ENCODE results near the gene ZFP36. TPM values are rescaled to one million over a fixed set of nuclear protein-coding genes. Genes with fewer than 3 reads are reported as not detected.
A peak's percentile ranks its signal among the peaks of the same experiment; 100 is the strongest.

ZFP36 gene
- total and polyA plus RNA-seq, 2 of the 8 experiments (the other 6 are each of a cell fraction or from before 2014, with no cell fraction given) = 4.0 to 10.9 TPM

GRCh38 chr19:39426170-39426569 lies 19.5 kb downstream of the ZFP36 start:
- H4K5ac ChIP-seq (ENCODE audit: insufficient read length, low read depth, low read length) = no peak overlapping the region
- POLR2A ChIA-PET (ENCODE audit: partially characterized antibody) = interaction anchor here (3.4 to 47.8 kb wide), 6 partner anchors 3 to 36 kb away, joined by 22 to 1154 read pairs (median 28); partner anchors contain the start of genes MED29, PAF1, PLEKHG2 and RPS16
- WGBS, 2 experiments (ENCODE audit: extremely low coverage in 1 of 2, insufficient coverage in 1 of 2, insufficient read length in 1 of 2, insufficient replicate concordance in 2 of 2, low coverage in 1 of 2, low lambda C conversion rate in 2 of 2, missing lambda C conversion rate in 1 of 2) = 83% methylated on average over 5 of the region's 5 CpGs; no CpG with 5 or more reads in 1 of the 2 experiments
- no peak overlapping the region for H4K91ac ChIP-seq (replicated peaks; ENCODE audit: insufficient read length, low read length)
- no peak overlapping the region for H3K27ac ChIP-seq (ENCODE audit: low read depth, low read length)
- H3K23me2 ChIP-seq (ENCODE audit: low read depth, low read length) = peaks cover 5% of the 10 kb centered on the region
- no peak overlapping the region for H2BK15ac ChIP-seq (ENCODE audit: low read length)
- H3K56ac ChIP-seq (replicated peaks; ENCODE audit: insufficient read length, low read depth, low read length) = no peak overlapping the region
- no peak overlapping the region for H2BK20ac ChIP-seq (ENCODE audit: low read length)
- no peak overlapping the region for H3K4ac ChIP-seq (replicated peaks; ENCODE audit: insufficient read length, low read depth, low read length)
- H3K79me1 ChIP-seq (ENCODE audit: low read depth, low read length) = no peaks in the 10 kb centered on the region
- CTCF ChIA-PET (ENCODE audit: partially characterized antibody) = interaction anchor here (0.6 to 3.1 kb wide), 5 partner anchors 12 to 74 kb away, joined by 3 to 14 read pairs (median 5); no protein-coding TSS in a partner anchor
- no peak overlapping the region for H3K23ac ChIP-seq (ENCODE audit: insufficient read length)
- no peak overlapping the region for H2BK5ac ChIP-seq (ENCODE audit: low read depth, low read length)
- H3K18ac ChIP-seq (ENCODE audit: extremely low read depth, low read length) = peak overlapping the region; percentile 16; the same call in 1 of the 2 replicates
- H3K9me3 ChIP-seq (ENCODE audit: insufficient read depth in 2 of 2, low read depth in 1 of 2, low read length in 1 of 2) = no peaks in the 10 kb centered on the region
- H3K9ac ChIP-seq (replicated peaks in 1 of 4; ENCODE audit: extremely low read depth in 1 of 4, low read depth in 3 of 4, low read length in 3 of 4) = no peak overlapping the region
- H2BK12ac ChIP-seq (ENCODE audit: low read depth, low read length) = no peak overlapping the region
- no peak overlapping the region; the same call in 1 of the 2 replicates for H2AK5ac ChIP-seq (ENCODE audit: low read depth, low read length)
- peaks cover 5 to 18% (median 13%) of the 10 kb centered on the region in 4 experiments for H3K4me1 ChIP-seq (replicated peaks in 1 of 4; ENCODE audit: control insufficient read depth in 3 of 4, insufficient read depth in 4 of 4, low read length in 3 of 4)
- no peak overlapping the region; a peak in 1 of 4 replicates for H3K4me2 ChIP-seq (ENCODE audit: insufficient read depth in 1 of 2, low read depth in 2 of 2, low read length in 2 of 2)
- no peak overlapping the region for H4K8ac ChIP-seq (ENCODE audit: extremely low read depth, insufficient read depth, low read length)
- H3K4me3 ChIP-seq (ENCODE audit: extremely low read depth in 1 of 4, insufficient read depth in 2 of 4, low read depth in 3 of 4, low read length in 4 of 4) = no peak overlapping the region
- no peak overlapping the region for H2AFZ ChIP-seq (ENCODE audit: low read length)
- FAIRE-seq (peak; percentile 42), DNase-seq (ENCODE audit: low read depth in 1 of 2, low spot score in 2 of 2) (no peak)
- H3K14ac ChIP-seq (ENCODE audit: insufficient read length) = no peak overlapping the region
- H3K27me3 ChIP-seq (replicated peaks in 1 of 4; ENCODE audit: control insufficient read depth in 3 of 4, extremely low read depth in 1 of 4, insufficient read depth in 3 of 4, low read length in 3 of 4) = no peaks in the 10 kb centered on the region
- H2BK120ac ChIP-seq (replicated peaks; ENCODE audit: low read depth, low read length) = no peak overlapping the region
- no peaks in the 10 kb centered on the region for H3K79me2 ChIP-seq (ENCODE audit: control insufficient read depth in 1 of 2, insufficient read depth in 2 of 2, low read length in 2 of 2)
- peaks cover 14 to 36% (median 28%) of the 10 kb centered on the region in 4 experiments for H3K36me3 ChIP-seq (ENCODE audit: control insufficient read depth in 2 of 4, insufficient read depth in 4 of 4, low read length in 3 of 4)
- no peak for TF ChIP-seq MAFK (IDR thresholded peaks at IDR 0.05; ENCODE audit: low read depth, low read length)
- TF ChIP-seq YY1 (IDR thresholded peaks at IDR 0.05; ENCODE audit: low read depth, low read length) = no peak
- TF ChIP-seq SRF (IDR thresholded peaks at IDR 0.05; ENCODE audit: low read depth, low read length) = no peak
- no peak for TF ChIP-seq E2F6 (IDR thresholded peaks at IDR 0.05)
- peaks cover 0 to 5% of the 10 kb centered on the region in 2 experiments for H4K20me1 ChIP-seq (replicated peaks in 1 of 2; ENCODE audit: control insufficient read depth in 1 of 2, insufficient read depth in 2 of 2, low read length in 2 of 2)

Data from H1 (cell line).